SU-DHL-6 (cell line): ENCODE results near the gene SMAP1.
A peak's percentile ranks its signal among the peaks of the same experiment; 100 is the strongest.

Experiments
- H2AFZ ChIP-seq: fragments of 200-600 bp; sonication (generic); 2 replicates; pipeline ENCODE4 v1.6.1; 2014; ENCODE audit warnings: low read depth, mild to moderate bottlenecking, moderate library complexity, mixed read lengths, antibody characterized with exemption, low read length; ENCODE audit not compliant: severe bottlenecking
- H3F3A ChIP-seq: fragments of 200-600 bp; shearing (Covaris generic); 2 replicates; pipeline ENCODE4 v1.6.0; 2016; ENCODE audit warnings: antibody characterized with exemption, mild to moderate bottlenecking; ENCODE audit not compliant: insufficient read depth
- H3K27ac ChIP-seq: fragments of 200-600 bp; sonication (generic); 2 replicates; pipeline ENCODE4 v1.5.1; 2016; ENCODE audit warnings: low read depth, mild to moderate bottlenecking, low read length, moderate library complexity, mixed read lengths
- H3K27me3 ChIP-seq: fragments of 200-600 bp; sonication (generic), shearing (Covaris generic); 2 replicates; pipeline ENCODE4 v1.6.0; 2014; ENCODE audit warnings: mild to moderate bottlenecking, low read length
- H3K36me3 ChIP-seq: fragments of 200-600 bp; sonication (generic); 2 replicates; pipeline ENCODE4 v1.6.1; 2014; ENCODE audit warnings: mild to moderate bottlenecking, low read length, mixed read lengths
- H3K4me2 ChIP-seq: fragments of 300-600, 200-600 bp; shearing (Covaris generic), sonication (generic); 2 replicates; pipeline ENCODE4 v1.6.0; 2014; ENCODE audit warnings: low read length, low read depth, mild to moderate bottlenecking; ENCODE audit not compliant: poor library complexity, severe bottlenecking
- H3K4me3 ChIP-seq: fragments of 200-600 bp; sonication (generic); 2 replicates; pipeline ENCODE4 v1.5.1; 2014; ENCODE audit warnings: antibody characterized with exemption, low read length, mild to moderate bottlenecking, mixed read lengths; ENCODE audit not compliant: insufficient read depth, poor library complexity, severe bottlenecking
- H3K79me2 ChIP-seq: fragments of 200-600 bp; sonication (generic); 2 replicates; pipeline ENCODE4 v1.6.1; 2014; ENCODE audit warnings: mild to moderate bottlenecking, low read length, moderate library complexity; ENCODE audit not compliant: insufficient read depth
- H3K9ac ChIP-seq: fragments of 200-600 bp; sonication (generic); 2 replicates; pipeline ENCODE4 v1.7.0; 2014; ENCODE audit warnings: mild to moderate bottlenecking, low read length
- H3K9me2 ChIP-seq: fragments of 200-600 bp; sonication (generic); replicated peaks from 2 replicates; pipeline ENCODE4 v1.6.1; 2014; ENCODE audit warnings: low read length; ENCODE audit not compliant: insufficient read depth
- H3K9me3 ChIP-seq: fragments of 200-600 bp; sonication (generic); 2 replicates; pipeline ENCODE4 v1.6.1; 2014; ENCODE audit warnings: low read length, mixed read lengths; ENCODE audit not compliant: insufficient read depth
- H4K20me1 ChIP-seq: fragments of 200-600 bp; sonication (generic); 2 replicates; pipeline ENCODE4 v1.6.1; 2014; ENCODE audit warnings: low read depth, mild to moderate bottlenecking, antibody characterized with exemption, low read length, moderate library complexity, mixed read lengths
- EZH2phosphoT487 ChIP-seq: fragments of 200-600 bp; sonication (generic), shearing (Covaris generic); conservative IDR thresholded peaks from 2 replicates; pipeline ENCODE4 v1.6.1; 2018; ENCODE audit warnings: mild to moderate bottlenecking, antibody characterized with exemption, low read length, moderate library complexity, mixed read lengths
- TF ChIP-seq, protein P1 (sequence below): fragments of 200-600 bp; sonication (generic); IDR thresholded peaks from one replicate; pipeline ENCODE4 v1.5.1; 2017; ENCODE audit warnings: antibody characterized with exemption, mild to moderate bottlenecking, low read length, moderate library complexity; ENCODE audit not compliant: insufficient read depth, poor library complexity, severe bottlenecking

SMAP1 gene

DNA sequence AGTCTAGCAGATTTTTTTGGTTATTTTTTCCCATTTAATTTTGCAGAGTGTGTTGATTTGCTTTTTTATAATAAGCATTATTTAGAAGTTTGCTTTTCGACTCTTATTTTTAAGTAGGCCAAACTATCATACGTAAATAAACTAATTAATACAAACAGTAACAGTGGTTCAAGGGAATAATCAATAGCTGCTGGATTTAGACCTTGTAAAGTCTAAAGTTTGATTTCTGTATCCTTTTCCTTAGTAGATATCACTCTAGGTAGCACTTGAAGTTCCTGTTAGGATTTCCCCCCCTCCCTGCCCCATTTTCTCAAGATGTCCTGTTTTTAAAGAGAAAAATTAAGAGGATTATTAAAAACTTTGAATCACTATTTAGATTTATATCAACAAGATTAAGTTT, 153.1 kb downstream of the SMAP1 start:
- no peaks in the 10 kb centered on the region for H3K9me2 ChIP-seq
- peaks cover 8% of the 10 kb centered on the region; the same call in 1 of the 2 replicates for H3K9me3 ChIP-seq
- no peaks in the 10 kb centered on the region for H3F3A ChIP-seq
- TF ChIP-seq EZH2phosphoT487, result no peak
- TF ChIP-seq, protein P1, sequence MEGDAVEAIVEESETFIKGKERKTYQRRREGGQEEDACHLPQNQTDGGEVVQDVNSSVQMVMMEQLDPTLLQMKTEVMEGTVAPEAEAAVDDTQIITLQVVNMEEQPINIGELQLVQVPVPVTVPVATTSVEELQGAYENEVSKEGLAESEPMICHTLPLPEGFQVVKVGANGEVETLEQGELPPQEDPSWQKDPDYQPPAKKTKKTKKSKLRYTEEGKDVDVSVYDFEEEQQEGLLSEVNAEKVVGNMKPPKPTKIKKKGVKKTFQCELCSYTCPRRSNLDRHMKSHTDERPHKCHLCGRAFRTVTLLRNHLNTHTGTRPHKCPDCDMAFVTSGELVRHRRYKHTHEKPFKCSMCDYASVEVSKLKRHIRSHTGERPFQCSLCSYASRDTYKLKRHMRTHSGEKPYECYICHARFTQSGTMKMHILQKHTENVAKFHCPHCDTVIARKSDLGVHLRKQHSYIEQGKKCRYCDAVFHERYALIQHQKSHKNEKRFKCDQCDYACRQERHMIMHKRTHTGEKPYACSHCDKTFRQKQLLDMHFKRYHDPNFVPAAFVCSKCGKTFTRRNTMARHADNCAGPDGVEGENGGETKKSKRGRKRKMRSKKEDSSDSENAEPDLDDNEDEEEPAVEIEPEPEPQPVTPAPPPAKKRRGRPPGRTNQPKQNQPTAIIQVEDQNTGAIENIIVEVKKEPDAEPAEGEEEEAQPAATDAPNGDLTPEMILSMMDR, result no peak
- H2AFZ ChIP-seq, result no peak overlapping the region
- no peak overlapping the region for H3K4me3 ChIP-seq
- no peak overlapping the region for H3K4me2 ChIP-seq
- no peaks in the 10 kb centered on the region for H4K20me1 ChIP-seq
- H3K27me3 ChIP-seq, result no peaks in the 10 kb centered on the region
- no peak overlapping the region for H3K9ac ChIP-seq
- no peaks in the 10 kb centered on the region for H3K79me2 ChIP-seq
- H3K36me3 ChIP-seq, result peaks cover 4% of the 10 kb centered on the region
- H3K27ac ChIP-seq, result no peak overlapping the region

DNA sequence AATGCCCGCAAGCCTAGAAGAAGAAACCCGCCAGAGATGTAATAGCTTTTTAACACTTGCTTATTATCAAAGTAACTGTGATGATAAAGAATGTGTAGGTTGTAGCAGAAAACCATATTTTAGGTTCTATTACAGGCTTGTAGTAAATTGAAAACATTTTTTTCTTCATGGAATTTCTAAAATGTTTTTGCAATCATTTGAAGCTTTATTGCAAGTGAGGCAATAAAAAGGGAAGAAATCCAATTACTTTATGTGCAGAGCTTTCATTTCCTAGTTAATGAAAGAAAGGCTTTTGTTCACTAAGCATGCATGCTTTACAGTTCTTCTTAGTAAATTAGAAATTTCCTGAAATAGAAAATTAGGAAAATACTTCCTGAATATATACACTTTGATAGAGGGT, 154.1 kb downstream of the SMAP1 start:
- H3K9ac ChIP-seq, result no peak overlapping the region
- no peaks in the 10 kb centered on the region for H3F3A ChIP-seq
- H3K9me2 ChIP-seq, result no peaks in the 10 kb centered on the region
- peaks cover 4% of the 10 kb centered on the region for H3K36me3 ChIP-seq
- TF ChIP-seq EZH2phosphoT487, result no peak
- TF ChIP-seq, protein P1, result no peak
- H3K9me3 ChIP-seq, result peaks cover 8% of the 10 kb centered on the region; the same call in 1 of the 2 replicates
- H3K4me3 ChIP-seq, result no peak overlapping the region
- no peak overlapping the region for H3K4me2 ChIP-seq
- H2AFZ ChIP-seq, result no peak overlapping the region
- H3K27me3 ChIP-seq, result no peaks in the 10 kb centered on the region
- H4K20me1 ChIP-seq, result no peaks in the 10 kb centered on the region
- no peaks in the 10 kb centered on the region for H3K79me2 ChIP-seq
- no peak overlapping the region for H3K27ac ChIP-seq

DNA sequence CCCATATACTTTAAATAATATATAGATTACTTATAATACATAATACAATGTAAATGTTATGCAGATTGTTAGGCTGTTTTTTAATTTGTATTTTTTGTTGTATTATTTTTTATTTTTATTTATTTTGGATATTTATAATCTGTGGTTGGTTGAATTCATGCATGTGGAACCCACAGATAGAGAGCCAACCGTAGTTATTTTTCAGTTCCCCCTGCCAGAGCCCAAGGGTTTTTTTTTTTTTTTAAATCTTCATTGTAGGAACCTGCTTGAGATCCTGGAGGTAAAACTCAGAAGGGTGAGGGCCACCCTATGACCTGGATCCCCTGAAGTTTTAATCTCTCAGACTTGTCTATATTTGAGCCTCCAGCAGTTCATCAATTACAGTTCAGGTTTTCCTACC, 156.0 kb downstream of the SMAP1 start:
- no peaks in the 10 kb centered on the region for H3K9me2 ChIP-seq
- peak overlapping the region; percentile 3; the same call in 1 of the 2 replicates for H3K27ac ChIP-seq
- H3F3A ChIP-seq, result no peaks in the 10 kb centered on the region
- no peak overlapping the region for H3K4me3 ChIP-seq
- TF ChIP-seq, protein P1, result no peak
- TF ChIP-seq EZH2phosphoT487, result no peak
- no peaks in the 10 kb centered on the region for H3K27me3 ChIP-seq
- peak overlapping the region; percentile 2 for H3K4me2 ChIP-seq
- H4K20me1 ChIP-seq, result no peaks in the 10 kb centered on the region
- H3K9me3 ChIP-seq, result peaks cover 8% of the 10 kb centered on the region; the same call in 1 of the 2 replicates
- no peak overlapping the region for H2AFZ ChIP-seq
- H3K79me2 ChIP-seq, result no peaks in the 10 kb centered on the region
- no peak overlapping the region for H3K9ac ChIP-seq
- peaks cover 4% of the 10 kb centered on the region for H3K36me3 ChIP-seq
